OCI-M1 (cell line): ENCODE measurements around the gene IL34.

Experiments
- DNase-seq: peaks from one replicate; lab custom pipeline; 2025; lab: John Stamatoyannopoulos, UW

IL34 gene

DNA sequence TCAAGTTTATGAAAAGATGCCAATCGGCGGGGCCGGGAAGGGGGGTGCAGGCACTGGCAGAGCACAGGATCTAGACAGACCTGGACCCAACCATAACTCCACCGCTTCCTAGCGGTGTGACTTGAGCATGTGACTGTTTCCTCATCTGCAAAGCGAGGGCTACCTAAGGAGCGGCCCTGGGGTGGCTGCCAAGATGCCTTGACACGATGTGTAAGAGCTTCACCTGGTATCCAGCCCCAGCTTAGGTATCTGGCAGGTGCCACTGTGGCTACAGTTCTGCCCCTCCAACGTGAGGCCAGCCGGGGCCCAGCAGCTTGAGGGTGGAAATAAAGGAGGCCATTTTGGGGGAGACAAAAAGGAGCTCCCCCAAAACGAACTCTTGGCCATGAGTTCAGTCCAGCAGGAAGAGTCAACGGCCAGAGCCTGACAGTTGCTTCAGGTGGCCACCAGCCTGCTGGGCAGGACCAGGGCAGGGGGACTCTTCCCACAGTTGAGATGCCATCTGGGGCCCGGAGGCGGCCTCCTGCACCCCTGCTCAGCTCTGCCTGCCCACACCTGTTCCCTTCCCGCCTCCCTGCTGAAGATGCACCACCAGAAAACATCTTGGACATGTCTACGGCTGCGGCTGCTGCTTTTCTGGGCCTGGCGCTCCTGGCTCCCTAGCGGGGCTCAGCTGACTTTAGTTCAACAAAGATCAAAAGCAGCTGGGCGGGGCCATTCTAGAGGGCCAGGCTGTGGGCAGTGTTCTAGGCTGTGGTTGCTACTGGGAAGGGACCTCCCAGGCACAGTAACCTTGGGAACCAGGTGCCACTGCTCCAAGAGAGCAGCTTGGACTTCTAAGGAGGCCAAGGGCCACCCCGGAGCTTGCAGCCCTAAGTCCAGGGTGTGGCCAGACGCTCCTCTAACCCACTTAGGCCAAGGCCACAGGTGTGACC, 42.9 kb downstream of the IL34 start:
- no peak for DNase-seq

DNA sequence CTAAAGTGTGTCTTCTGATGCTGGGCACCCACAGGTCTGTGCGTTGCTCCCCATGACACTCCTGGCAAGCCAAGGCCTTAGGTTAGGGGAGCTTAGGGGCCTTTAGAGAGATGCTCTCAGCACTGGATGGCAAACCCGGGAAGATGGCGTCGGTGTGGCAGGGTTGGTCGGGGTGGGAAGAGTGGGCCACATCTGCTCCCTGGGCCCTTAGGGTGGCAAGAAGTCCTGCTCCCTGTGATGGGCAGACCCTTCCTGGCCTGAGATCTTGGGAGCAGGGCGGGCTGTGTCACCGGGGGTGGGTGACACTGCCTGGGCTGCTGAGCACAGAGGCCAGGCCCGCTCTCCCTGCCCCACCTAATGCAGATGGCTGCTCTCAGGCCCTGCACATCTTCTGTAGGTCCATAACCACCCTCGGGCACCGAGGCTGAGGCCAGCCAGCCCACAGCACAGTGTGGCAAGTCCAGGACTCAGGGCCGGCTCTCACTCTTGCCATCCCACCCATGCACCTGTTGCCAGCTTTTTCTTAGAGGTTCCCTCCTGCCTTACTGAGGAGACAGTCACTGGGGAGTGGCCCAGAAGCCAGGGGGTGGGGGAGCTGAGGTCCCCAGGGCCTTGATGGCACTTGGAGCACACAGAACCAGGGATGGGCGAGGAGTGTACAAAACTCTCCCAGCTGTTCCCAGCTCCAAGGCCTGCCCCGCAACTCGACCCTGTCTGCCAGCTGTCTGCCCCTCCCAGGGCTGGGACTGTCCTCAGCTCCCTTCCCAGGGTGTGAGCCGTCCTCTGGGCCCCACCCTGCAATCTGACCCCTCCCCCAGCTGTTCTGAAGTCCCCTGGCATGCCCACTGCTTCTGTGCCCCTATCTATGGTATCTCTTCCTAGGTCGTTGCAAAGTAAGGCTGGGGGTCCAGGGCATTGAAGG, 43.9 kb downstream of the IL34 start:
- DNase-seq = no peak

DNA sequence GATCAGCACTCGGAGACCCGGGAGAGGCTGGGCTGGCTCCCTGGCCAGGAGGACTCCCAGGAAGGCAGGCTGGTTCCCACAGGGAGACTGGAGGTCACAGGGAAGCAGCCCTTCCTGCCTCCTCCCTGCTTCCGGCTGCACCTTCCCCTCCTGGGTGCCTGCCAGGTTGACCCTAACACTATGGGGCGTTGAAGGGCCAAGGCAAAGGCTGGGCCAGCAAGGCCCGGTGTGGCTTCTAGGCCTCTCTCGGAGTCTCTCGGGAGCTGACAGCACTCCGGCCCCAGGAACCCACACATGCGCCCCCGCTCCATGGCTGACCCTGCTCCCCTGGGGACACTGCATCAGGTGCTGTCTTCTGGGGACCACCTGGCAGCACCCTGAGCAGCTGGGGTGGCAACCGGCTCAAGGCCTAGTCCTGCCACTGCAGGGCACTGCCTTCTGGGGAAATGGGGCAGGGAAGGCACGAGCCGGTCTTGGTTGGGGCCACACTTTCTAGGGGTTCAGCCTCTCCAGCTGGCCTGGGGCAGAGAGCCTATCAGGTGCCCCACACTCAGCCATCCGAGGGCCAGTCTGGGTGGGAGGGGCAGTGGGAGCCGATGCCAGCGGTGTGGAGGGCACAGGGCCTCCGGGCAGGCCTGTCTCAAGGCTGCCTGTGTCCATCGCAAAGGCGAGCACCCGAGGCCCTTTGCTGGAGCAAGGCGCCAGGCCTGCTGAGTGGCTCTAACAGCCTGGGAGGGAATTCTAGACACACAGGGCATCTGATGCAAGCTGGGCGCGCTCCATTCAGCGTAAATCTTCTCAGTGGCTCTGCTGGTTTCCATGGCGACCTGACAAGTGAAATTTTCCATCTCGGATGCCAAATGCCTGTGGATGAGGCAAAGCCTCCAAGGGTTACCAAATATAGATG, 45.1 kb downstream of the IL34 start:
- no peak for DNase-seq

DNA sequence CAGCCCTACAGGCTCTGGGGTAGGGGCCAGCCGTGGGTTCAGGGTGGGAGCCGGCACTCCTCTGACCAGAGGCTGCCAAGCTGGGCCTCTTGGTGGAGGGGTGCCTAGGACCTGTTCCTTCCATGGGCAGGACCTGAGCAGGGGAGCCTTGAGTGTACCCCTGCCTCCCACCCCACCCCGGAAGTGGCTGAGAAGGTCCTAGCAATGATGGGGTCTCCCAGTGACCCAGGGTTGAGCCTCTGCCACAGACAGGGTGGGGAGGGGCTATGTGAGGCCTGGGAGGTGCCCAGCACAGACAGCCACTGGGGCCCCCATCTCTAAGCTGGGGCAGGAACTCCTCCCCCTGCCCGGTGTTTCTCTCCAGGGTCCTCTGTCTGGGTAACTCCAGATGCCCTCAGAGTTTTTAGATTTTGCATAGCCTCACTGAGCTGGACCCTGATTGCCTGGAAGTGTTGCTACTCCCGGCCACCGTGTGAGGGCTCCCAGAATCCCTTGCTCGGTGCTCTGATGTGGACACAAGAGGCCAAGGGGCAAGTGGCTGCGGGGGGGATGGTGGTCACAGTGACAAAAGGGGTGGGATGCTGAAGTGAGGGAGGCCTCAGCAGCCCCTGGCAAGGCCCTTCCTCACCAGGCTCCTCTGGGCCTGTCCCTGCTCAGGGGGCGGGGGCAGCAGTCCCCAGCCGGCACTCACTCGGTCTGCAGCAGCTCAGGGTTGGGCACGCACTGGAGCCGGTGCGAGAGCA, 45.9 kb downstream of the IL34 start:
- DNase-seq = no peak

DNA sequence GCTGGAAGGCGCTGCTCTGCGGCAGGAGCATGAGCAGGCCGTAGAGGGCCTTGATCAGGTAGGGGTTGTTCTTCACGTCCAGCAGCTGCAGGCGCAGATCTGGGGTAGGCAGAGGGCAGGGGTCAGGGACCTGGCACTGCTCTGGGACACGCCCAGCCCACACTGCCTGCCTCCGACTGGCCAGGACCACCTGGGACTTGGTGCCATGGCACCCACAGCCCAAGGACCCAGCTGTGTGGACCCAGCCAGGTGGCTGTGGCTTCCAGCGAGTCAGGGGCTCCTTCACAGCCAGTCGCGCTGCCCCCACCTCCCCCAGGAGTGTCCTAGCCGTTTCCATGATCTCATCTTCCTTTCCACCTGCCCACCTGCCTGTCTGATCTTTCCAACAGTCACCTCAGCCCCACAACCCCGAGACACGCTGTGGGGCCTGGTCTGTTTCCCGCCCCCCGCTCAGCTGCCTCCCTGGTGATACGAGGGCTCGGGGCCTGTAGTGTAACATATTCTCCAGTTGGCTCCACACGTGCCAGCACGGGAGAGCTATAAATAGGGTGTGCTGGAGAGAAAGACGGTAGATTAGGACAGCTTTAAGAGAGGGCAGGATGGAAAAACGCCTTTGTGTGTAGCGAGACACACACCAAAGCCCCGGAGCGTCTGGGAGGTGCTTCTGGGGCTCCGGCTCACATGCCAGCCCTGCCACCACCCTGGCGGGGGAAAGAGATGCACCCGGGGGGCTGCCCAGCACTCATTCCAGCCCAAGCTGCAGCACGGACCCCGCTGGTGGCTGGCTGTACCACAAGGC, 46.7 kb downstream of the IL34 start:
- DNase-seq = no peak

DNA sequence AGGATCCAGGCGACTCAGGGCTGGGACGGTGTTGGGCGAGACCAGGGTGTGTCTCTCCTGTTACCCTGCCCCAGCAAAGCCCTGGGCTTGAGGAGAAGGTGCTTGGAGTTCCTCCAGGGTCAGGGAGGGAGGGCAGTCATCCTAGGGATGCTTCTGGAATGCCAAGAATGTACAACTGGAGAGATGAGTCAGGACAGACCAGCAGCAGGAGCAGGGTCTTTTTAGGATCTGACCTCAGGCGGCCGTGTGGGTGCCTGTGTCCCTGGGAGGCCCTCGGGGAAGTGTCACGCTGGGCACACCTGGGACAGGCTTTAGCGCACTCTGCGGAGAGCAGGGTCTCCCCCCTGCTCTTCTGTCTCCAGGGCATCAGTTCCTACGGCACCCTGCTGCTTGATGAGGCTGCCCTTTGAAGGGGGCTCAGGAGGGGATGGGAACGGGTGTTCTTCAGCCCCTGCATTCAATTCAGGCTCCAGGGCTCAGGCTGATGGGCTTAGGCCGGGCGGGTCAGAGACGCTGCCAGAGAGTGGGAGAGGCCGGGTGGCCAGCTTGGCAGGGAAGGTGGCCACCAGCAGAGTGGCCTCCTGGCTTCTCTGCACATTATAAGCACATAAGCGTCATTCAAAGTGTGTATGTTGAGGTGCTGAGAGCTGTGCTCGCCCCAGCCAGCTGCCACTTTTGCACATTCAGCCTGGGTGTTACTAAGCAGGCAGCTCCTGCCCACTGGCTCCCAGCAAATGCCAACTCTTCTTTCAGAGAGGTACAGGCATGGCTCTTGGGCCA, 47.9 kb downstream of the IL34 start:
- no peak for DNase-seq

DNA sequence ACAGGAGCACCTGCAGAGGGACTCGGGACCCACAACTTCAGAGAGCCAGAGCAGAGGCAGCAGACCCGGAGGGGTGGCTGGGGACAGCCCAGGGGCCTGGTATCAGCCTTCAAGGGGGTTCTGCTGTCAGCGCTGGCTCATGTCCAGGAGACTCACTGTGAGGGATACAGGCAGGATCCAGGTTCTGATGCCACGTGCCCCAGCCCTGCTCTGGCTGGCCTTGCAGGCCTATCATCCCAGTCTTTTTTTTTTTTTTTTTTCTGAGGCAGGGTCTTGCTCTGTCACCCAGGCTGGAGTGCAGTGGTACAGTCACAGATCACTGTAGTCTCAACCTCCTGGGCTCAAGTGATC, 48.5 kb downstream of the IL34 start:
- DNase-seq = no peak

DNA sequence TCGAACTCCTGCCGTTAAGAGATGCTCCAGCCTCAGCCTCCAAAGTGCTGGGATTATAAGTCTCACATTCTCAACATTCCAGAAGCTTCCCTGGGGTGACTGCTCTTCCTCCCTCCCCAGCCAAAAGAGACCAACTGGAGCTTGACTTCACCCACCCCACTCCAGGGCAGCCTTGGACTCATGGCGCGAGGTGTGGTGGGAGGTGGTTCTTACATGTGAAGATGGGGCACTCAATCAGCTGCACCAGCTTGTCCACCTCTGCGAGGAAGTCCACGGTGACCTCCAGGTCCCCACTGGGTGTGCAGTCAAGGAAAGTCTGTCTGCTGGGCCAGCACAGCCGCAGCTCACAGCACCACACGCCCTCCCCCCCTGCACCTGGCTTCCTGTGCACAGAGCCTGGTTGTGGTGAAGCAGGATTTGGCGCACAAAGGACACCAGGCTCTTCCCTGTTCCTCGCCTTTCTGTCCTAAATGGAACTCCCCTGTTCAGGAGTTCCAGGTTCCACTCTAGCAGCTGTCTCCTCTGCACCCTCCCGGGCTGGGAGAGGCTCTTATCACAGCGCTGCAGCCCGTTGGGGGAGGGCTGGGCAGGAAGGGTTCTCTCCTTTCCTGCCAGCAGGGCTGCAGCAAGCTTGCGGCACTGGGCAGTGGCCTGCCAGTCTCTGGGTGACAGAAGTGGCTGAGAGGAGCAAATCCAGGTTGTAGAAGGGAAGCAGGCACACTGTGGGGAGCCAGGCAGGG, 49.1 kb downstream of the IL34 start:
- peak; percentile 91 for DNase-seq

DNA sequence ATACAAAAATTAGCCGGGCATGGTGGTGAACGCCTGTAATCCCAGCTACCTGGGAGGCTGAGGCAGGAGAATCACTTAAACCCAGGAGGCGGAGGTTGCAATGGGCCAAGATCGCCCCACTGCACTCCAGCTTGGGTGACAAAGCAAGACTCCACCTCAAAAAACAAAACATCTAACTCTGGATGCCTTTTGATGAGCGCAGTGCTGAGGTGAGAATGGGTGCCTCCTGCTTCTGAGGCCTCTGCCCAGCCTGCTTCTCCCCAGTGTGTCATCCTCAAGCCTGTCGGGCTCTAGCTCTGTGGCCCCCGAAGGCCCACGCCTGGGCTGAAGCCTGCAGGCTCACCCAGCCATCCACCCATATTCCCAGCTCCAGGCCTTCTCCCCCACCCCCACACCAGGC, 50.0 kb downstream of the IL34 start:
- DNase-seq = no peak

DNA sequence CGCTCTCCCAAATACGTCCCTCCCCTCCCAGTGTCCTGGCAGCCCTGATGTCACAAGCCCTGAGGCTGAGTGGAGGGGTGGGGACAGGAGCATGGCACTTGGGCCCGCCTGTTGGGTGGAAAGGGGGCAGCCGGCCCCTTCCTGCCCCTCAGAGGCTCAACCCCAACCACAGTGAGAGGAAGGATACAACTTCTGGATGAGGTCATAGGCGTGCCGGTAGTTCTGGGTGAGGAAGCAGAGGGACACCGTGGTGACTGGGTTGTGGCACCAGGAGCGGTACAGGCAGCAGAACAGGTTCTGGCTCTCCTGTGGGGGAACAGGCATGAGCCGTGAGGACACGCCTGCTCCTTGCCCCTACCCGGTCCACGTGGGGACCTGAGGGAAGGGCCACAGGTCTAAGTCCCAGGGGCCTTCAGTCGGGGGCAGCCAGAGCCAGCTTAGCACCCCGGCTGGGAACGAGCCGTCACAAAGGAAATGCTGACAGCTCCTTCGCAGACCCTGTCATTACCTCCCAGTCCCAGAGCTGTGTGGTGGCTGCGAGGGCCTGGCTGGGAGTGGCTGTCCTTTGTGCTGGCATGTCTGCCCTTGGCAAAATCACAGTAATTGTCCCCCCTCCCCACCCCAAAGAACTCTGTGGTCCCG, 50.7 kb downstream of the IL34 start:
- no peak for DNase-seq

DNA sequence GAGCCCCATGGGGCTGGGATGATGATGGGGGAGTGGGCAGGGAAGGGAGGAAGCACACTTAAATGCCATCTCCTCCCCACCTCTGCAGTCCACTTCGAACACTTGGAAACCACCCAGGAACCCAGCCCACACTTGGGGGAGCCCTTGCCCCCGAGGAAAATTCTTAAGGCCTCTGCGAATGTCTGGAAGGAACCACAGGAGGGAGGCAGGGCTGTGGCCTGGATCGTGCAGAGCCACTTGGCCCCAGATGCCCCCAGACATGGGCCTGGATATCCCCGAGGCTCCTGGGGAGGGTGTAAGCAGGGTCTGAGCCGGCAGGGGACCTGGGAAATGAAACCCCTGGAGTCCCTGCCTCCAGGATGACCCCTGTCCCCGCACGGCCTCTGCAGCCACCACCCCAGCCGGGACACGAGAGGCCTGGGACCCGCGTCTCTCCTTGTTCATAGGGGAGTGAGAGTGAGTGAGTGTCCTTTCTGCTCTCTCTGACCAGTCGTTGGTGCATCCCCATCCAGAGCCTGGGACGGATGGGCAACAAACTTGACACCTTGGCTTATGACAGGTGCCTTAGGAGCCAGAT, 51.3 kb downstream of the IL34 start:
- DNase-seq = no peak

DNA sequence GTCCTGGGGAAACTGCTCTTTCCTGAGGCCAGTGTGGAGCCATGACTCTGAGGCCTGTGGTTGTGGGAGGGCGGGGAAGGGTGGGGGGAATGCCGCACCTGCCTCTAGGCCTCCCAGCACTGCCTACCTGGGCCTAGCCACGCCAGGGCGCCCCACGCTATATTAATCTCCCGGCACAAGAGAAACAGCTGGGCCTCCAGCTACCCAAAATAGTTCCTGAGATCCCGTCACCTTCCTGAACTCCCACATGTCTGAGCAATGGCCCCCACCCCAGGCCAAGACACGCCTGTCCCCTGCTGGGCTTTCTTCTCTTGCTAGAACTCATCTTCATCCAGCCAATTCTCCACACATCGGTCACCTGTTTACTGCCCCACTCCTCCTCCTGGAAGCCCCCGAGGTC, 52.5 kb downstream of the IL34 start:
- DNase-seq = no peak

DNA sequence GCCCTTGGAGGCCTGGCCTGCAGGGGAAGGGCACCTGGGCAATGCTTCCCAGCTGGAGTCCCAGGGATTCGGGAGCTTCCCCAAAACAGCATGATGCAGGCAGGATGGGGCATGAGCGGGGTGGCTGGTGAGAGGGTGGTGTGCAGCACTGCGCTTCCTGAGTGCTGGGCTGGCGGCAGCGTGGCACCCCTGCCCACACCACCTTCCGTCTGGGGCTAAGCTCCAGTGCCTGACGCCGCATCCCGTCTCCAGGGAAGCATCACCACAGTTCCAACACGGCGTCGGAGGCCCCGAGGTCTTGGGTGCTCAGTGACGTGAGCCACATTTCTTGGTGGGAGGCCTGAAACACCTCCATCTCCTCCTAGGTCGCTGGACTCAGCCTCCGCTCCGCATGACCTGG, 53.3 kb downstream of the IL34 start:
- no peak for DNase-seq

DNA sequence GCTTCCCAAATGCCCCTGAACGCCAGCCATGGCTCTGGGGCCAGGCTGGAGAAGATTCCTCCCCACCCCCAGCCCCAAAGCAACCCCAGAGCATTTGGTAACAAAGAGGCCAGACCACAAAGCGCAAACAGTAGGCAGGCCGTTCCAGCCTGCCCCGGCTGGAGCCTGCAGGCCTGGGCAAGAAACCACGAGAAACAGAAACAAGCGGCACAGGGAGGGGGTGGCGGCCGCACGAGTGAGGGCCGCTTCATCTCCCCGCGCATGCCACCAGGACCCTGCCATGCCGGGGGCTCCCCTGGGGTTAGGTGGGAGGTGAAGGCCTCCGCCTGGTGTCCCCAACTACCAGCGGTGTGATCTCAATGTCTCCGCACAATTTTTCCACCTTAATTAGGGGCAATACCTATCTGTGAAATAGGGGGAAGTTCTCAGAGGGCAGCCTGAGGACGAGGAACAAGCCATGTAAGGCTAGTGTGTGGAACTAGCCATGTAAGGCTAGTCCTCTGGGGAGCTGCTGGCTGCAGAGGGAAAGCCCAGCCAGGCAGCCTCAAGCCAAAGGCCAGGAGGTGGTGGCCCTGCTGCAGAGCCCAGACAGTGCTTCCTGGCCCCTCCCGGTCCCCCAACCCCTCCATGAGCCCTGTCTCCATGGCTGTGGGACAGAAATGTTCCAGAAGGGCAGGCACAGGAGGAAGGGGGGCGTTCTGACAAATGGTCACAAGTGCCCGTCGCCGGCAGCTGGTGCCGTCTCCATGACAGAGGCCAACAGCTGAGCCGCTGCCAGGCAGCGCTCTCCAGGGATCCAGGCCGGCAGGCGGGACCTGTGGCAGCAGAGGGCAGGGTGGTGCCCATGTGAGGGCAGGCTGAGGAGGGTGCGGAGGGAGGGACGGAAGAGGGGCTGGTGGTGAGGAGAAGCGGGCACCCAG, 54.0 kb downstream of the IL34 start:
- DNase-seq = no peak

DNA sequence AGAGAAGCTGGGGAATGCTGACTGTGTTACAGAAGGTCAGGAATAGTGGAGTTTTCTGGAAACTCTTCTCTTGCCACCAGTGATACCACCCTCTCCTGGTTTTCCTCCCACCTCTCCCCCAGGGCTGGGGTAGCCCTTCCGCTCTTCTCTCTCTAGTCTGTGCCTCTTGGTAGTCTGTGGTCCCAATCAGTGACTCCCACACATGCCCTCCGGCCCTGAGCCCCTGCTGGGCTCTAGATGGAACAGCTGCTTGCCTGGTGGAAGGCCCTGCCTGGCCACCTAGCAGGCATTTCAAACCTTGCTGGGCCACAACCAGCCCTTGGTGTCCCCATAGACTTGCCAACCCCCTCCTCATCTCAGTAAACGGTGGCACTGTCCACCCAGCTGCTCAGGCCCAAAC, 54.7 kb downstream of the IL34 start:
- DNase-seq = peak; percentile 2

DNA sequence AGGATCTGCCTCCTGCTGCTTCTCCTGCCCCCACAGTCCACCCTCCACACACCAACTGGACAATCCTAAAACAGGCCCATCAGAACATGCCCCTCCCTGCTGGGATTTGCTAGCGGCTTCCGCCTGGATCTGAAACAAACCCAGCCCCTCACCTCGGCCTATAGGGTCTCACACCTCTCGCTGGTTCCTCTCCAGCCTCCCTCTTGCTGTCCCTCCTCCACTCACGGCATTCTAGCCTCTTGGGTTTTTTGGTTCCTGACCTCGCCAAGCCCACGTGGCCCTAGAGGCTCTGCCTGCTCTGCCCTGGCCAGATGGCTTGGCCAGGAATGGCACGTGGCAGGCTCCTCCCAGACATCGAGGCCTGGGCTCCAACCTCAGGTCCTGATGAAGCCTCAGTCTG, 55.2 kb downstream of the IL34 start:
- no peak for DNase-seq

DNA sequence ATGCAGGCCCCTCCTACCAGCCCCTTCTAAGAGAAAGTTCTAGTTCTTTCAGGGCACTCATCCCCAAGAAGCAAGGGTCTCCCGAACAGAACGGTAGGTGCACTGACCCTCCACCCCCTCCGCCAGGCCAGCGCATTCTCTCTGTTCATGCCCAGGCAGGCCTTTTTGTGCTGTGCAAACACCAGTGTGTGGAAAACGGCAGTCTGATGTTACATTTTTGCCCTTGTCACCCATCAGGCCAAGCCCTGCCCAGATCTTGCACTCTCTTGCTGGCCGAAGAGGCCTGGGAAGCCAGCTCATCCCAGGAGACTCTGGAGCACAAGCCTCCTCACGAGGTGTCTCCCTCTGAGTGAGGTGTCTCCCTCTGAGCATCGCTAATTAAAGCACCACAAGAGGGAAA, 55.6 kb downstream of the IL34 start:
- DNase-seq = no peak
